Natural killer cell (primary cell): ENCODE measurements around the gene COA5. TPM values are rescaled to one million over a fixed set of nuclear protein-coding genes. Genes with fewer than 3 reads are reported as not detected.
A peak's percentile ranks its signal among the peaks of the same experiment; 100 is the strongest.

Experiments
- ATAC-seq, 3 donors: fragments of 150-1000 bp in 2 of 3; fragments of 200-7000 bp in 1 of 3; cut with Tn5 transposase; 1 replicate in 1 of 3; 2 replicates in 2 of 3; pipeline ENCODE4 v1.10.0; 2021; ENCODE audit warnings: mild to moderate bottlenecking in 2 of 3, moderate library complexity in 2 of 3
- DNase-seq, 2 donors: peaks; one replicate each; pipeline versions ENCODE4 v3.0.0 to v3.0.0-alpha.2; 2013 to 2021; ENCODE audit warnings: mixed read lengths in 1 of 2
- H3K27ac ChIP-seq: one replicate; pipeline ENCODE4 v1.5.1; 2013; ENCODE audit warnings: mild to moderate bottlenecking, low read length
- H3K27me3 ChIP-seq: one replicate; pipeline ENCODE4 v1.6.1; 2013; ENCODE audit warnings: low read length; ENCODE audit not compliant: control insufficient read depth, insufficient read depth
- H3K36me3 ChIP-seq: one replicate; pipeline ENCODE4 v1.6.1; 2013; ENCODE audit warnings: low read length; ENCODE audit not compliant: control insufficient read depth, insufficient read depth
- H3K4me1 ChIP-seq: one replicate; pipeline ENCODE4 v1.6.1; 2013; ENCODE audit warnings: low read length; ENCODE audit not compliant: control insufficient read depth, insufficient read depth
- H3K4me3 ChIP-seq: one replicate; pipeline ENCODE4 v1.5.1; 2013; ENCODE audit warnings: low read length
- H3K9me3 ChIP-seq: one replicate; pipeline ENCODE4 v1.6.1; 2013; ENCODE audit warnings: low read length; ENCODE audit not compliant: control insufficient read depth, insufficient read depth
- H3K27ac Mint-ChIP-seq, 2 donors: one replicate each; pipeline ENCODE4 v1.8.0; 2022; ENCODE audit warnings: mild to moderate bottlenecking in 2 of 2, mixed read lengths in 2 of 2, moderate library complexity in 1 of 2
- H3K27me3 Mint-ChIP-seq, 2 donors: one replicate each; pipeline ENCODE4 v1.8.0; 2022; ENCODE audit warnings: low read depth in 2 of 2, mixed read lengths in 2 of 2
- H3K36me3 Mint-ChIP-seq: one replicate; pipeline ENCODE4 v1.8.0; 2022; ENCODE audit warnings: mixed read lengths
- H3K4me1 Mint-ChIP-seq, 2 donors: one replicate each; pipeline ENCODE4 v1.8.0; 2022; ENCODE audit warnings: mixed read lengths in 2 of 2
- H3K4me3 Mint-ChIP-seq: one replicate; pipeline ENCODE4 v1.8.0; 2022; ENCODE audit warnings: mild to moderate bottlenecking, moderate library complexity, mixed read lengths
- H3K9me3 Mint-ChIP-seq, 2 donors: one replicate each; pipeline ENCODE4 v1.8.0; 2022; ENCODE audit warnings: mixed read lengths in 2 of 2
- CTCF ChIP-seq: fragments of 200-600 bp; IDR thresholded peaks from one replicate; pipeline ENCODE4 v1.8.0; 2022; ENCODE audit warnings: antibody characterized with exemption
- WGBS: methylation state at CpG from one replicate; pipeline ENCODE4 v1.1.7; 2013; ENCODE audit warnings: missing lambda C conversion rate; ENCODE audit not compliant: insufficient coverage; 5-methylcytosine and 5-hydroxymethylcytosine counted together
- intact Hi-C: fragments of 100-400 bp; cut with micrococcal nuclease; formaldehyde crosslinking; loops from one replicate; pipeline ENCODE4 v1.14.2; 2022
- total RNA-seq, 4 donors: library from RNA; stranded (reverse); fragments of 120-200 nt in 1 of 4; gene quantifications; one replicate each; pipeline versions ENCODE4 v1.2.3 to v1.2.4, GENCODE V29; 2013 to 2022

The COA5 gene
- total RNA-seq, 3 donors from 2014 or later (not counting 1 experiment from before 2014, with no cell fraction given) = 27.4 to 39.6 (median 36.1) TPM

- Histone ChIP-seq H3K27ac (peak overlapping the region; percentile 78), H3K27me3 (no peaks in the 10 kb centered on the region), H3K36me3 (peaks cover 74% of the 10 kb centered on the region), H3K4me1 (peaks cover 55% of the 10 kb centered on the region), H3K9me3 (no peaks in the 10 kb centered on the region), H3K4me3 (no peak overlapping the region)
- TF ChIP-seq CTCF = no peak
- Mint-ChIP-seq H3K4me3 (peak overlapping the region; percentile 78), H3K27me3 (no peaks in the 10 kb centered on the region), H3K9me3 (no peaks in the 10 kb centered on the region), H3K4me1 (peaks cover 58 to 63% of the 10 kb centered on the region in 2 donors), H3K36me3 (peaks cover 7% of the 10 kb centered on the region), H3K27ac (peak overlapping the region; percentile 79 to 96)
- intact Hi-C loops = loop anchor here (5.0 to 10.0 kb wide), 2 partner anchors 520 to 893 kb away; no protein-coding TSS in a partner anchor
- WGBS = 25% methylated on average over 9 of the region's 10 CpGs
- DNase-seq = peak; percentile 52 to 87
- peak; percentile 69 to 89 (median 84) for ATAC-seq
Observed at GRCh38 chr2:98637401-98638147, 29.3 kb upstream of the COA5 start.

- DNase-seq (peak; percentile 57 to 81), ATAC-seq (peak; percentile 51 to 70 (median 65))
- TF ChIP-seq CTCF = peak; percentile 55
- Histone ChIP-seq H3K27ac (peak overlapping the region; percentile 87), H3K27me3 (no peaks in the 10 kb centered on the region), H3K36me3 (peaks cover 85% of the 10 kb centered on the region), H3K9me3 (no peaks in the 10 kb centered on the region), H3K4me1 (peaks cover 44% of the 10 kb centered on the region), H3K4me3 (no peak overlapping the region)
- WGBS = 41% methylated on average over 9 of the region's 9 CpGs
- no peaks in the 10 kb centered on the region for H3K27me3 Mint-ChIP-seq
- peaks cover 9% of the 10 kb centered on the region for H3K36me3 Mint-ChIP-seq
- intact Hi-C loops = loop anchor here (1.0 to 10.0 kb wide), 5 partner anchors 22 to 890 kb away; partner anchors contain the start of genes COA5 and UNC50
- H3K4me1 Mint-ChIP-seq = peaks cover 58 to 65% of the 10 kb centered on the region in 2 donors
- peak overlapping the region; percentile 57 for H3K4me3 Mint-ChIP-seq
- no peaks in the 10 kb centered on the region for H3K9me3 Mint-ChIP-seq
- peak overlapping the region; percentile 79 to 96 for H3K27ac Mint-ChIP-seq
Observed at GRCh38 chr2:98634406-98635092, 26.2 kb upstream of the COA5 start.

- 95% methylated on average over 3 of the region's 3 CpGs for WGBS
- peaks cover 9% of the 10 kb centered on the region for H3K36me3 Mint-ChIP-seq
- peaks cover 38% of the 10 kb centered on the region for H3K4me1 ChIP-seq
Observed at GRCh38 chr2:98632351-98632750, 24.0 kb upstream of the COA5 start.

More at GRCh38 chr2:98632351-98632750, 24.0 kb upstream of the COA5 start:
- peak overlapping the region; percentile 18 for H3K27ac ChIP-seq
- peak overlapping the region; percentile 79 to 96 for H3K27ac Mint-ChIP-seq
- peaks cover 81% of the 10 kb centered on the region for H3K36me3 ChIP-seq
- H3K9me3 Mint-ChIP-seq = no peaks in the 10 kb centered on the region
- no peak overlapping the region for H3K4me3 Mint-ChIP-seq
- H3K27me3 Mint-ChIP-seq = no peaks in the 10 kb centered on the region
- DNase-seq = no peak
- H3K4me3 ChIP-seq = no peak overlapping the region
- intact Hi-C loops = loop anchor here (5.0 to 10.0 kb wide), 2 partner anchors 205 to 888 kb away; no protein-coding TSS in a partner anchor
- TF ChIP-seq CTCF = no peak
- no peak for ATAC-seq
- H3K4me1 Mint-ChIP-seq = peaks cover 63 to 65% of the 10 kb centered on the region in 2 donors
- H3K27me3 ChIP-seq = no peaks in the 10 kb centered on the region
- no peaks in the 10 kb centered on the region for H3K9me3 ChIP-seq
